Stomach (tissue), 9 donors: Measurements from ENCODE around the gene CDK15. TPM values are rescaled to one million over a fixed set of nuclear protein-coding genes. Genes with fewer than 3 reads are reported as not detected.
A peak's percentile ranks its signal among the peaks of the same experiment; 100 is the strongest.

ENCODE experiments used
- DNase-seq, 2 donors: peaks; one replicate each; pipeline versions ENCODE4 v3.0.0 to v3.0.0-alpha.2; 2013 to 2019
- H3K27ac ChIP-seq, 5 donors: fragments of 200-600 bp in 4 of 5; sonication (generic) in 4 of 5; one replicate each; pipeline ENCODE4 v1.5.1; 2013 to 2019; ENCODE audit warnings: mild to moderate bottlenecking in 1 of 5, moderate library complexity in 1 of 5
- H3K27me3 ChIP-seq, 3 donors: fragments of 200-600 bp; sonication (generic); one replicate each; pipeline ENCODE4 v1.5.1; 2017 to 2019; ENCODE audit warnings: mixed run types in 1 of 3
- H3K36me3 ChIP-seq, 4 donors: fragments of 200-600 bp; sonication (generic); 1 replicate in 3 of 4; 2 replicates in 1 of 4; pipeline ENCODE4 v1.5.1; 2016 to 2019
- H3K4me1 ChIP-seq, 4 donors: fragments of 200-600 bp; sonication (generic); one replicate each; pipeline ENCODE4 v1.5.1; 2016 to 2019
- H3K4me3 ChIP-seq, 4 donors: fragments of 200-600 bp; sonication (generic) in 3 of 4; one replicate each; pipeline ENCODE4 v1.5.1; 2016 to 2019; ENCODE audit warnings: mild to moderate bottlenecking in 1 of 4
- H3K9me3 ChIP-seq, 4 donors: fragments of 200-600 bp; sonication (generic); one replicate each; pipeline ENCODE4 v1.5.1; 2016 to 2019
- CTCF ChIP-seq, 7 experiments: fragments of 450-650 bp in 4 of 7; fragments of 200-600 bp in 3 of 7; sonication (generic) in 3 of 7; IDR thresholded peaks; one replicate each; pipeline ENCODE4 v1.5.1; 2016 to 2019; ENCODE audit warnings: antibody characterized with exemption in 7 of 7, control low read depth in 2 of 7, mild to moderate bottlenecking in 1 of 7
- EP300 ChIP-seq: sonication (generic); formaldehyde crosslinking; IDR thresholded peaks from one replicate; pipeline ENCODE4 v1.6.1; 2017; ENCODE audit warnings: antibody characterized with exemption
- POLR2A ChIP-seq, 4 donors: fragments of 450-650 bp; IDR thresholded peaks; one replicate each; pipeline ENCODE4 v1.6.1; 2016; ENCODE audit warnings: antibody characterized with exemption in 4 of 4, control low read depth in 2 of 4, mild to moderate bottlenecking in 1 of 4, moderate library complexity in 1 of 4
- POLR2AphosphoS5 ChIP-seq, 3 donors: sonication (generic); formaldehyde crosslinking; IDR thresholded peaks; one replicate each; pipeline ENCODE4 v1.6.1; 2016; ENCODE audit warnings: antibody characterized with exemption in 3 of 3
- WGBS, 5 donors: extraction: QIAGEN DNeasy Blood & Tissue Kit in 3 of 5; methylation state at CpG; one replicate each; pipeline versions ENCODE4 v1.1.5 to v1.1.7; 2013 to 2018; 5-methylcytosine and 5-hydroxymethylcytosine counted together
- intact Hi-C: fragments of 100-400 bp; cut with DNase I; formaldehyde crosslinking; loops from one replicate; pipeline ENCODE4 v1.15.1; 2023; ENCODE audit warnings: low total_unique reads
- polyA plus RNA-seq, 3 donors: library from polyadenylated mRNA; stranded (reverse); fragments of 200-250 nt; gene quantifications; one replicate each; pipeline ENCODE4 v1.2.3, GENCODE V29; 2013
- small RNA-seq, 4 donors: library from RNA; depleted of rRNA; stranded (forward); fragments of <200 nt; gene quantifications; one replicate each; pipeline ENCODE3, GENCODE V24; 2016
- total RNA-seq, 5 donors: library from RNA; depleted of rRNA; stranded (reverse); fragments of >200 nt; gene quantifications; one replicate each; pipeline versions ENCODE4 v1.1.0 to v1.2.3, GENCODE V29; 2014 to 2016
- donor health status: healthy with polysubstance abuse.
- donor health status: Bipolar disorder and iron deficiency.
- donor health status: healthy.

CDK15 gene
- total and polyA plus RNA-seq, 8 donors = 0.08 to 24.1 (median 3.2) TPM; not detected in 2

- Histone ChIP-seq H3K36me3 (no peaks in the 10 kb centered on the region), H3K27me3 (peaks cover 0 to 5% (median 0%) of the 10 kb centered on the region in 3 donors), H3K9me3 (peaks cover 0 to 11% (median 5%) of the 10 kb centered on the region in 4 donors), H3K4me3 (no peak overlapping the region), H3K4me1 (no peaks in the 10 kb centered on the region), H3K27ac (no peak overlapping the region)
- intact Hi-C loops = no loop called here
- TF ChIP-seq EP300 (no peak), POLR2AphosphoS5 (IDR thresholded peaks at IDR 0.05) (no peak), CTCF (IDR thresholded peaks at IDR 0.05) (no peak), POLR2A (IDR thresholded peaks at IDR 0.05) (no peak)
- peak in 1 of 2 donors; percentile 45 for DNase-seq
- 66 to 87% (median 77%) methylated on average over 9 of the region's 9 CpGs for WGBS, 5 donors
These were observed 133.2 kb downstream of the CDK15 start for GRCh38 chr2:201939453-201939941.

GRCh38 chr2:201942531-201942930 is 136.2 kb downstream of the CDK15 start:
- no peak overlapping the region for H3K27ac ChIP-seq
- TF ChIP-seq EP300 (no peak), POLR2A (IDR thresholded peaks at IDR 0.05) (no peak), POLR2AphosphoS5 (IDR thresholded peaks at IDR 0.05) (no peak), CTCF (IDR thresholded peaks at IDR 0.05) (no peak)
- no peaks in the 10 kb centered on the region for H3K27me3 ChIP-seq
- H3K4me3 ChIP-seq = no peak overlapping the region
- H3K9me3 ChIP-seq = no peaks in the 10 kb centered on the region
- no peaks in the 10 kb centered on the region for H3K4me1 ChIP-seq
- no peak for DNase-seq
- no peaks in the 10 kb centered on the region for H3K36me3 ChIP-seq
- intact Hi-C loops = no loop called here
- WGBS, 5 donors = 67 to 76% (median 74%) methylated on average over 5 of the region's 5 CpGs

Small RNA genes within 50 kb of the gene (small RNA-seq; reads per million reads assigned to genes)
- gene RF00019 (0 reads per million in 4 donors), gene RNU6-440P (0 reads per million in 4 donors), gene UBE2V1P11 (0 reads per million in 4 donors)

Other genes with a start within 250 kb of the CDK15 start
- 10 to 100 TPM in 4 of 5 donors, under 1 TPM in 1; 0.87 to 41.5 (median 17.5) TPM for gene TMEM237, start 163.0 kb upstream of the CDK15 start, total RNA-seq
- 10 to 100 TPM in 1 of 3 donors, 1 to 10 TPM in 2; 4.3 to 12.3 (median 5.2) TPM for gene TMEM237, start 163.0 kb upstream of the CDK15 start, polyA plus RNA-seq
- gene MPP4, start 107.9 kb upstream of the CDK15 start, total RNA-seq = under 1 TPM in 1 of 5 donors, not detected in 4; 0.73 TPM
- under 1 TPM in 1 of 3 donors, not detected in 2; 0.46 TPM for gene MPP4, start 107.9 kb upstream of the CDK15 start, polyA plus RNA-seq
- gene ALS2, start 25.6 kb upstream of the CDK15 start, total RNA-seq = 10 to 100 TPM in 4 of 5 donors, 1 to 10 TPM in 1; 8.1 to 48.4 (median 29.0) TPM
- gene ALS2, start 25.6 kb upstream of the CDK15 start, polyA plus RNA-seq = 1 to 10 TPM; 4.1 to 7.4 (median 5.2) TPM
- 10 to 100 TPM in 1 of 5 donors, 1 to 10 TPM in 4; 4.1 to 20.9 (median 7.8) TPM for gene FZD7, start 227.3 kb downstream of the CDK15 start, total RNA-seq
- gene FZD7, start 227.3 kb downstream of the CDK15 start, polyA plus RNA-seq = 1 to 10 TPM; 1.7 to 4.6 (median 3.5) TPM